Stimulated activated CD8-positive, alpha-beta memory T cell treated with anti-CD3 and anti-CD28 coated beads, Interleukin-15, amount 100 ng/mL, for 4 hours (primary cell): ENCODE data around the gene USP6NL.
"Not testable (repeated sequence)": the region's sequence is repeated elsewhere in the genome, so short reads cannot be mapped to it uniquely, and the experiment has no call there.

Experiments
- DNase-seq, 2 donors: peaks; one replicate each; pipeline ENCODE4 v3.0.0-alpha.2; 2020; ENCODE audit warnings: low read depth in 2 of 2

The USP6NL gene

GRCh38 chr10:11446133-11446532, 165.3 kb downstream of the USP6NL start:
- DNase-seq = no peak

GRCh38 chr10:11444531-11445228, 166.8 kb downstream of the USP6NL start:
- no peak for DNase-seq

- no peak for DNase-seq
Observed at GRCh38 chr10:11444155-11444530, 167.3 kb downstream of the USP6NL start.

DNA sequence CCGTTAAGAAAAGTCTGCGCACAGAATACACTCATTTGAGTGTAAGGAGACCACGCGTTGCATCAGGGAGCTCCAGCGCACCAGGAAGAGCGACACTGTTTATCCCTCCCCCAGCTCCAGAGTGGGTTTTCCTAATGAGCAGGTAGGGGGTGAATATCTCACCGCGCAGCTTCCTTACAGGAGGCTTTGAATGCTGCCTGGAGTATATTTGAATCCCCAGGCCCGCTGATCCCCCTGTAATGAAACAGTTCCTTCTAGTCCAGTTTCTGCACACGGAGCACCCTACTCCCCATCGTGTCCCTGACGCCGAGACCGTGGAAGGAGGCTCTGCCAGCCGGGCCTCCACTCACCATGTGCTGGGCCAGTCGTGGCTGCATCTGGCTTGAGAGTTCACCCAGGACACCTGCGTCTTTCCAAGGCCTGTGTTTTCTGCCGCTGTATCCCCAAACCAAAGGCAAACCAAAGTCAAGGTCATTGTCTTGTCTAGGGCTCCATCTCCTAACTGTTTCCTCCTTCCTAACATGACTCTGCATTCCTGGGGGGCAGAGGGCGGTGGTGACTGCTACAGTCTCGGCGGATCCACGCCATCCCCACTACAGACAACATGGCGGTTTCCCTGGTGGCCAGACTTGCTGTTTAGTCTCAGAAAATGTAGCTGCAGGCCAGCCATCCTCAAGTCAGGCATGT, 167.8 kb downstream of the USP6NL start:
- DNase-seq = no peak

DNA sequence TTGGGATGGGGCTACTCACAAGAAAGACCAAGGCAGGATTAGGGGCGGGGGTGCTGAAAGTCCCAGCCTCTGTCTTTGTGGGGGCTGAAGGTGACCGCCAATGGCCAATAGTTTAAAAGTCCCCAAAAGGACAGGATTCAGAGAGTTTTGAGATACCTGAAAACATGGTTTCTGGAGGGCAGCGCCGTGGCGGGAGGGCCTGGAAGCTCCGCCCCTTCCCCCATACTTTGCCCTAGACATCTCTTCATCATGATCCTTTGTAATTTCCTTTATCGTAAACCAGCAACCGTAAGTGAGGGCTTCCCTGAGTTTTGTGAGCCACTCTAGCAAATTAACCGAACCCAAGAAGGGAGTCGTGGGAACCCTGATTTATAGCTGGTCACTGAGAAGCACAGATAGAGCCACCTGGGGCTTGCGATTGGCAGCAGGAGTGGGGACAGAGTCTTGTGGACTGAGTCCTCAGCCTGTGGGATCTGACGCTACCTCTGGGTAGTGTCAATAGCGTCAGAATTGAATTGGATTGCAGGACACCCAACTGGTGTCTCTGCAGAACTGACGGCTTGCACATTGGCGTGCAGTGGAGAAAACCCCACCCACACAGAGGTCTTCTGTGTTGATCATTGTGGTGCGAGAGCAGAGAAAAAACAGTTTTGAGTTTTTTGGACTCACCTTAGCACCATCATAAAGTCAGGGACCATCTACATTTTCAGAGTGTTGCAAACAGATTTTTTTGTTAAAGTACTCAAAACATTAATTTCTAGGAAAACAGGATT, 169.3 kb downstream of the USP6NL start:
- no peak for DNase-seq

- no peak for DNase-seq
Observed at GRCh38 chr10:11441151-11441535, 170.3 kb downstream of the USP6NL start.

- peak in 1 of 2 donors; percentile 5 for DNase-seq
Observed at GRCh38 chr10:11440250-11441150, 170.9 kb downstream of the USP6NL start.

DNA sequence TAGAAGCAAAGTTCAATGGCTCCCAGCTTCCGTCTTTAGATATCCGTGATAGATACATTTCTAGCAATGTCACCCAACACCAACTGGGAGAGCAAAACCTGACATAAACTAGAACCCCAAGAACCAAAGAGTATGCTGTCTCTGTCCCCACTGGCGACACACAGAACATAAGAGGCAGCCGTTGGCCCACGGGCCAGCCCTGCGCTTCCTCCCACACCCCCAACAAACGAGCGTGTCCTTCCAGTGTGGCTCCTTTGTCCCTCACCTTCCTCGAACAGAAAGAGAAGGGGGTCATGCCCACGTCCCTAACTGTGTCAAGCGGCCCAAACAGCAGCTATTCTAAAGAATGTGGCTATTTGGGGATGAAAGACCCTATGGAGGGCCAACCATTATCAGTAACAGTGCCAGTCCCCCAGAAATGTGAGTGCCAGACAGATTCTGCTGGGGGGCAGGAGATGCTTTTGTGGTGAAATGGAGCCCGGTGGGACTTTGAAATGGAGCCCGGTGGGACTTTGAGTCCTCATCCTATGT, 171.9 kb downstream of the USP6NL start:
- DNase-seq = no peak

- DNase-seq = no peak
Observed at GRCh38 chr10:11437391-11438142, 173.9 kb downstream of the USP6NL start.

DNA sequence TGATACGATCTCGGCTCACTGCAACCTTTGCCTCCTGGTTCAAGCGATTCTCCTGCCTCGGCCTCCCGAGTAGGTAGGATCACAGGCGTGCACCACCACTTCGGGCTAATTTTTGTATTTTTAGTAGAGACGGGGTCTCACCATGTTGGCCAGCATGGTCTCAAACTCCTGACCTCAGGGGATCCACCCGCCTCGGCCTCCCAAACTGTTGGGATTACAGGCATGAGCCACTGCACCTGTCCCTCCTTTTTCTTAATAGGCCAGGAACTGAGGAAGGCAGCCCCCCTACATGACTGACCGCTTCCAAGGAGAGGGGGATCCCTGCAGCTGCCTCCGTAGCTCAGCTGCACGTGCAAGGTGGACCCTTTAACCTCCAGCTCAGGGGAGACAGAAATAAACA, 175.0 kb downstream of the USP6NL start:
- DNase-seq = not testable (repeated sequence)

- DNase-seq = no peak
Observed at GRCh38 chr10:11435581-11435981, 175.9 kb downstream of the USP6NL start.

GRCh38 chr10:11434324-11434723, 177.1 kb downstream of the USP6NL start:
- DNase-seq = no peak

DNA sequence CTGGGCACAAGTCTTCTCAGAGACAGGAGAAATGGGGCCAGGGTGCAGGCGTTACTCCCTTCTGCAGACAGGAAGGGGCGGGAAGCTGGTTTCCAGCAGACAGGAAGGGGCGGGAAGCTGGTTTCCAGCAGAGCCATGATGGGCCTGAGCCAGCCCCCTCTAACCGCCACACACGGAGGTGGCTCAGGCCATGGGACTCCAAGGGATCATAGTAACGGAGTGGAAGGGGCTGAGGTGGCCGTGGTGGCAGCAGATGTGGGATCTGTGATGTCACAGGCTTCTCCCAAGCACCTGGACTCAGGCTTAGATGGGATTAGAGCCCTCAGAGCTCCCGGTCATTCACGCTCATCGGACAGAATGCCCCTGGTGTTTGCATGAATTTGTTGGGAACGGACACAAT, 177.8 kb downstream of the USP6NL start:
- no peak for DNase-seq

GRCh38 chr10:11431216-11431555, 180.3 kb downstream of the USP6NL start:
- no peak for DNase-seq

- no peak for DNase-seq
Observed at GRCh38 chr10:11430421-11431215, 180.8 kb downstream of the USP6NL start.

DNA sequence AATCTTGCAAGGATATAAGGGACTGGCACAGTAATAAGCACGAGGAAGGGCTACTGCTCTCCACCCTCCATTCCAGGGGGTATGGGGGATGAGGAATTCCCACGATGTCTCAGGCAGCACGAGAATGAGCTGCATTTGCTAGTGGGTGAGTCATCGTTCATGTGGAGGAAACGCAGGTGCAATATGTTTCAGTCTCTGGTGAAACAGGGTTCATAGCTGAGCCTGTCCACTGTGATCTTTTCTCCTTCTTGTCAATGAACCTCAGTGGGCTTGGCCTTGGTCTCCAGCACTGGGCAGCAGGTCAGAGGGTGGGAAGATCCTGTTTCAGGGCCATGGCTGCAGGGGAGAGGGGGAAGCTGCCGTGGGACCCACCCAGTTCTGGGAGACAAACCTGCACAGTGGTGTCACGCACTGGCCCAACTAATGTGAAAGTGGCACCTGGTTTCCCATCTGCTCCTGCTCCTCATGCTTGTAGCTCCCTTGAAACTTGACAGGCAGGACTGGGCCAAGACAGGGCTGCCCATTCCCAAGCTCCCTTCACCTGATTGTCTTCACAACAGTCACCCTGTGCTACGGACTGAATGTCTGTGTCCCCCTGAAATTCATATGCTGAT, 181.9 kb downstream of the USP6NL start:
- no peak for DNase-seq

- no peak for DNase-seq
Observed at GRCh38 chr10:11425676-11426075, 185.8 kb downstream of the USP6NL start.

DNA sequence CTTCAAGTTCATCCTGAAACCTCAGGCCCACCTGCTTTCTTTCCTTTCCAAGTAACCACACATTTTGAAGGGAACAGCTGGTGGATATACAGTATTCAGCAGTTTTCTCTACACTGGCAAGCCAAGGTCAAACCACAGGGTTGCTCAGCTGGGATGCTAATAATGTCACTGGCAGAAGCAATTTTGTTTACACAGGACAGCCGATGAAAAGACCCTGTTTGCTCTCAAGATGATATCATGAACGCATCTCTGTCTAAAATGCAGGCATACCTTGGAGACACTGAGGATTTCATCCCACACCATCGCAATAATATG, 186.2 kb downstream of the USP6NL start:
- no peak for DNase-seq

DNA sequence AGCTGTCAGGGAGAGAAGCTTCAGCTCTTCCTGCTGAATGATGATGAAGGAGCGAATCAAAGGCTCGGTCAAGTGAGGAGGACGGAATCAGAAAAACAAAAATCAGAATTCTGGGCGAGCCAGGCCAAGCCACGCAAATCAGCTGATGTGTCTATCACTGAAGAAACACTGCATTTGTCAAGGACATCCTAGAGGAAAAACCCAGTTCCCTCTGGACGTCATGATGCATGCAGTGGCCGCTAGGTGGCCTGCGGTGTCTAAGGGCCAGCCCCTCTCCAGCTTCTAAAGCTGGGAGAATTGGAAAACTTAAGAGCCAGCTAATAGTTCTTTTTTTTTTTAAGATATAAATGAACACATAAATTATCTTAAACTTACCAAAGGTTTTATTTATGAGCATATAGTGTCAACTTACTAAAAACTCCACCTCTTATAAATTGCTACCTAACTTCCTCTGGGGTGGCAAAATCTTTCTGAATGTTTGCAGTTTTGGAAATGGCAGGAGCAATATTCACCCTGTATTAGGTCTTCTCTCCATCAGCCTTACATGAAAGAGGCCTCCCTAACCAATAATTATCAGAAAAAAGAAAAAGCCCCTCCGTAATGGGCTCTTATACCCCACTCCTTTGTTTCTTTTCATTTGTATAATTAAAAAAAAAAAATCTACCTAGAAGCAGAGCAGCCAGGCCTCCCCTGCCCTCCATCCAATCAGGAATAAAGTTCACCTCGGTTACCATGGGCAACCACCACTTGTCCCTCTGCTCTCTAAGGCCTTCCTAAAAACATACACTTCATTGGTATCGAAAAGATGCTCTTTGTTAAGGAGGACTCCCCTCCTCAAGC, 186.8 kb downstream of the USP6NL start:
- no peak for DNase-seq
